Measurements from ENCODE around the gene SDR42E1. TPM values are rescaled to one million over a fixed set of nuclear protein-coding genes. Genes with fewer than 3 reads are reported as not detected.

Gene SDR42E1
- total and polyA plus RNA-seq, 10 of the 15 experiments (the other 5 are each of a cell fraction or from before 2014, with no cell fraction given): 1.4 to 5.5 (median 2.3) TPM

- ChIA-PET CTCF (no interaction called here), RAD21 (ENCODE audit: unreplicated experiment) (no interaction called here), POLR2A (no interaction called here), SMC1A (ENCODE audit: uncharacterized antibody, unreplicated experiment) (no interaction called here)
- H2AFZ ChIP-seq (ENCODE audit: control insufficient read depth, low read depth, low read length): no peak overlapping the region
- no peak overlapping the region for H3K9ac ChIP-seq (ENCODE audit: control insufficient read depth, insufficient read depth, low read length)
- no TSS peak for BruUV-seq (replicated peaks)
- no peak for DNase-seq (ENCODE audit: low read depth, low spot score)
- no peak for ATAC-seq
- H3K4me1 ChIP-seq (ENCODE audit: control insufficient read depth, insufficient read depth, low read length): no peaks in the 10 kb centered on the region
- H3K27ac ChIP-seq (ENCODE audit: control insufficient read depth, insufficient read depth): no peak overlapping the region
- no peak for TF ChIP-seq STAT3 (IDR thresholded peaks at IDR 0.05; ENCODE audit: low read depth, low read length)
- no peak for TF ChIP-seq KLF5 (IDR thresholded peaks at IDR 0.05; ENCODE audit: partially characterized antibody)
- no peak for TF ChIP-seq BCL3 (IDR thresholded peaks at IDR 0.05; ENCODE audit: borderline replicate concordance, insufficient read depth, low read depth, low read length, poor library complexity, severe bottlenecking)
- no peak for TF ChIP-seq SUZ12 (IDR thresholded peaks at IDR 0.05; ENCODE audit: unreplicated experiment)
- no peak for TF ChIP-seq PML (IDR thresholded peaks at IDR 0.05; ENCODE audit: low read length)
- TF ChIP-seq PKNOX1 (IDR thresholded peaks at IDR 0.05): no peak
- no peak for TF ChIP-seq SRF (IDR thresholded peaks at IDR 0.05; ENCODE audit: low read depth in 2 of 2, low read length in 2 of 2)
- no peak for TF ChIP-seq PAX8 (IDR thresholded peaks at IDR 0.05)
- TF ChIP-seq CUX1 (IDR thresholded peaks at IDR 0.05; ENCODE audit: insufficient replicate concordance, low read depth, low read length): no peak
- TF ChIP-seq CHD1 (IDR thresholded peaks at IDR 0.05; ENCODE audit: low read depth, low read length): no peak
- FAIRE-seq: no peak
- H3K4me3 ChIP-seq: no peak overlapping the region
- no peaks in the 10 kb centered on the region for H3K27me3 ChIP-seq (replicated peaks in 1 of 2; ENCODE audit: control insufficient read depth in 2 of 2, insufficient read depth in 2 of 2, low read length in 1 of 2)
- in situ Hi-C loops (cut with MboI) (no loop called here), intact Hi-C loops (cut with micrococcal nuclease; ENCODE audit: unreplicated experiment) (no loop called here)
- 87% methylated on average over 5 of the region's 5 CpGs for WGBS (ENCODE audit: insufficient coverage, insufficient replicate concordance, low lambda C conversion rate, missing lambda C conversion rate)
- H3K79me2 ChIP-seq (ENCODE audit: control insufficient read depth, insufficient read depth, low read length): no peaks in the 10 kb centered on the region
- H3K4me2 ChIP-seq (ENCODE audit: control insufficient read depth, insufficient read depth): no peak overlapping the region
- peaks cover 28 to 75% of the 10 kb centered on the region in 2 experiments for H3K36me3 ChIP-seq (ENCODE audit: control insufficient read depth in 2 of 2, insufficient read depth in 2 of 2, low read length in 1 of 2)
- no peaks in the 10 kb centered on the region; the same call in 1 of the 2 replicates for H4K20me1 ChIP-seq (ENCODE audit: control insufficient read depth, insufficient read depth)
- peaks cover 7% of the 10 kb centered on the region for H3K9me3 ChIP-seq (replicated peaks; ENCODE audit: control insufficient read depth, insufficient read depth, low read length)
Observed at GRCh38 chr16:81946206-81946605, 65.1 kb downstream of the SDR42E1 start.
